Caco-2 (cell line): Measurements from ENCODE around the gene FNDC11. TPM values are rescaled to one million over a fixed set of nuclear protein-coding genes. Genes with fewer than 3 reads are reported as not detected.
A peak's percentile ranks its signal among the peaks of the same experiment; 100 is the strongest.
"Not testable (repeated sequence)": the region's sequence is repeated elsewhere in the genome, so short reads cannot be mapped to it uniquely, and the experiment has no call there.

Source experiments
- BruUV-seq: library from RNA; stranded (reverse); fragments of 400-500 nt; replicated peaks from 2 replicates; lab custom pipeline; 2021; lab: Mats Ljungman, UMichigan
- CTCF ChIA-PET: fragments of 300-600 bp; sonication (Branson Sonifier 250); formaldehyde crosslinking; loops from one replicate; lab custom pipeline; 2022; ENCODE audit warnings: antibody characterized with exemption; lab: Charles Lee
- POLR2A ChIA-PET: fragments of 300-600 bp; sonication (Branson Sonifier 250); formaldehyde crosslinking; loops from one replicate; lab custom pipeline; 2022; ENCODE audit warnings: antibody characterized with exemption; lab: Charles Lee
- DNase-seq, 2 experiments: peaks; one replicate each; pipeline versions ENCODE4 v3.0.0 to v3.0.0-alpha.2; 2020 to 2022
- H3K27me3 ChIP-seq: replicated peaks from 2 replicates; pipeline ENCODE4 v1.6.0; 2011; ENCODE audit warnings: low read length; ENCODE audit not compliant: control insufficient read depth, insufficient read depth
- H3K36me3 ChIP-seq: 2 replicates; pipeline ENCODE4 v1.5.1; 2011; ENCODE audit warnings: low read length; ENCODE audit not compliant: control insufficient read depth, insufficient read depth
- H3K4me1 ChIP-seq: fragments of 250-450 bp; sonication (Bioruptor Pico); 2 replicates; pipeline ENCODE4 v1.5.1; 2020; ENCODE audit warnings: mild to moderate bottlenecking
- H3K4me3 ChIP-seq: 2 replicates; pipeline ENCODE4 v1.5.1; 2011; ENCODE audit warnings: low read depth, mild to moderate bottlenecking, control low read depth, low read length
- H3K9me3 ChIP-seq: fragments of 250-450 bp; sonication (Bioruptor Pico); 2 replicates; pipeline ENCODE4 v1.5.1; 2020; ENCODE audit warnings: mild to moderate bottlenecking, moderate library complexity
- H3K27ac Mint-ChIP-seq: one replicate; pipeline ENCODE4 v1.8.0; 2022; ENCODE audit warnings: mixed read lengths; ENCODE audit not compliant: unreplicated experiment
- H3K27me3 Mint-ChIP-seq: one replicate; pipeline ENCODE4 v1.8.0; 2022; ENCODE audit warnings: mixed read lengths; ENCODE audit not compliant: insufficient read depth, unreplicated experiment
- H3K36me3 Mint-ChIP-seq: one replicate; pipeline ENCODE4 v1.8.0; 2022; ENCODE audit warnings: mild to moderate bottlenecking, mixed read lengths; ENCODE audit not compliant: insufficient read depth, unreplicated experiment
- H3K4me1 Mint-ChIP-seq: one replicate; pipeline ENCODE4 v1.8.0; 2022; ENCODE audit warnings: low read depth, mixed read lengths; ENCODE audit not compliant: unreplicated experiment
- H3K4me3 Mint-ChIP-seq: one replicate; pipeline ENCODE4 v1.8.0; 2022; ENCODE audit warnings: mild to moderate bottlenecking, moderate library complexity, mixed read lengths; ENCODE audit not compliant: unreplicated experiment
- H3K9me3 Mint-ChIP-seq: one replicate; pipeline ENCODE4 v1.8.0; 2022; ENCODE audit warnings: mixed read lengths; ENCODE audit not compliant: unreplicated experiment
- CTCF ChIP-seq, 2 experiments: fragments of 200-600 bp in 1 of 2; IDR thresholded peaks; 1 replicate in 1 of 2; 2 replicates in 1 of 2; pipeline versions ENCODE4 v1.5.1 to v1.8.0; 2011 to 2022; ENCODE audit warnings: antibody characterized with exemption in 1 of 2, control low read depth in 1 of 2, inconsistent platforms in 1 of 2, low read depth in 1 of 2, low read length in 1 of 2, mild to moderate bottlenecking in 1 of 2, moderate library complexity in 1 of 2; ENCODE audit not compliant: insufficient read depth in 1 of 2, severe bottlenecking in 1 of 2, unreplicated experiment in 1 of 2
- intact Hi-C: fragments of 100-400 bp; cut with micrococcal nuclease; formaldehyde crosslinking; loops from one replicate; pipeline ENCODE4 v1.10.0; 2022; ENCODE audit not compliant: unreplicated experiment
- total RNA-seq: library from RNA; stranded (reverse); gene quantifications from 2 replicates; pipeline ENCODE4 v1.2.3, GENCODE V29; 2022

The FNDC11 gene
- total RNA-seq, 1 experiment from 2014 or later = not detected

- Mint-ChIP-seq H3K9me3 (no peaks in the 10 kb centered on the region), H3K4me1 (no peaks in the 10 kb centered on the region), H3K27me3 (no peaks in the 10 kb centered on the region), H3K27ac (peak overlapping the region; percentile 14), H3K36me3 (peaks cover 27% of the 10 kb centered on the region), H3K4me3 (no peak overlapping the region)
- Histone ChIP-seq H3K4me1 (no peaks in the 10 kb centered on the region), H3K27me3 (no peaks in the 10 kb centered on the region), H3K36me3 (0 out of 2 replicates have a peak, but pooled peaks cover 1% of the 10 kb centered on the region), H3K9me3 (no peaks in the 10 kb centered on the region), H3K4me3 (no peak overlapping the region)
- POLR2A ChIA-PET = interaction anchor here (0.5 kb wide), 1 partner anchor 45 kb away, joined by 3 read pairs; no protein-coding TSS in a partner anchor
- no TSS peak for BruUV-seq
- intact Hi-C loops = no loop called here
- no peak for DNase-seq
- no peak for TF ChIP-seq CTCF (IDR thresholded peaks at IDR 0.05; ENCODE audit: insufficient read depth in 1 of 2, low read depth in 1 of 2, low read length in 1 of 2, severe bottlenecking in 1 of 2, unreplicated experiment in 1 of 2)
- CTCF ChIA-PET = interaction anchor here (0.6 kb wide), 1 partner anchor 385 kb away, joined by 3 read pairs; no protein-coding TSS in a partner anchor
Observed at GRCh38 chr20:63599396-63600050, 45.6 kb downstream of the FNDC11 start.

- H3K4me1 ChIP-seq, H3K27ac Mint-ChIP-seq, H3K4me3 ChIP-seq, H3K9me3 ChIP-seq, DNase-seq, H3K9me3 Mint-ChIP-seq, H3K27me3 ChIP-seq, intact Hi-C loops, H3K36me3 ChIP-seq, H3K4me3 Mint-ChIP-seq, H3K4me1 Mint-ChIP-seq, CTCF ChIA-PET, H3K27me3 Mint-ChIP-seq, BruUV-seq: not testable (repeated sequence)
- POLR2A ChIA-PET = interaction anchor here (0.5 kb wide), 1 partner anchor 381 kb away, joined by 4 read pairs; no protein-coding TSS in a partner anchor
- H3K36me3 Mint-ChIP-seq = peaks cover 30% of the 10 kb centered on the region
Observed at GRCh38 chr20:63601679-63602078, 47.7 kb downstream of the FNDC11 start.

GRCh38 chr20:63602321-63602720, 48.4 kb downstream of the FNDC11 start:
- Histone ChIP-seq H3K36me3 (0 out of 2 replicates have a peak, but pooled peaks cover 1% of the 10 kb centered on the region), H3K4me3 (no peak overlapping the region), H3K9me3 (no peaks in the 10 kb centered on the region), H3K27me3 (no peaks in the 10 kb centered on the region), H3K4me1 (no peaks in the 10 kb centered on the region)
- H3K27ac Mint-ChIP-seq = no peak overlapping the region
- BruUV-seq = no TSS peak
- DNase-seq = no peak
- H3K4me1 Mint-ChIP-seq = no peaks in the 10 kb centered on the region
- H3K27me3 Mint-ChIP-seq = no peaks in the 10 kb centered on the region
- intact Hi-C loops = no loop called here
- POLR2A ChIA-PET = no interaction called here
- CTCF ChIA-PET = interaction anchor here (1.0 kb wide), 1 partner anchor 13 kb away, joined by 3 read pairs; no protein-coding TSS in a partner anchor
- no peaks in the 10 kb centered on the region for H3K9me3 Mint-ChIP-seq
- TF ChIP-seq CTCF (IDR thresholded peaks at IDR 0.05; ENCODE audit: insufficient read depth in 1 of 2, low read depth in 1 of 2, low read length in 1 of 2, severe bottlenecking in 1 of 2, unreplicated experiment in 1 of 2) = no peak
- peaks cover 30% of the 10 kb centered on the region for H3K36me3 Mint-ChIP-seq
- no peak overlapping the region for H3K4me3 Mint-ChIP-seq

Other genes with a start within 250 kb of the FNDC11 start
- 0.11 and 0.65 TPM in 2 replicates for gene CHRNA4, start 192.8 kb upstream of the FNDC11 start, total RNA-seq
- gene KCNQ2, start 81.5 kb upstream of the FNDC11 start, total RNA-seq = 0.25 and 0.46 TPM in 2 replicates
- gene EEF1A2, start 55.1 kb upstream of the FNDC11 start, total RNA-seq = 25.2 and 32.0 TPM in 2 replicates
- gene PPDPF, start 33.4 kb upstream of the FNDC11 start, total RNA-seq = 511 and 634 TPM in 2 replicates
- 0.42 and 0.64 TPM in 2 replicates for gene PTK6, start 16.8 kb upstream of the FNDC11 start, total RNA-seq
- gene SRMS, start 6.4 kb upstream of the FNDC11 start, total RNA-seq = not detected in 2 replicates
- gene HELZ2, start 20.1 kb downstream of the FNDC11 start, total RNA-seq = 35.2 and 36.5 TPM in 2 replicates
- gene GMEB2, start 72.9 kb downstream of the FNDC11 start, total RNA-seq = 20.6 and 21.5 TPM in 2 replicates
- gene STMN3, start 99.3 kb downstream of the FNDC11 start, total RNA-seq = 27.4 and 27.9 TPM in 2 replicates
- gene RTEL1, start 104.2 kb downstream of the FNDC11 start, total RNA-seq = 51.1 and 61.6 TPM in 2 replicates
- not detected in 2 replicates for gene TNFRSF6B, start 142.5 kb downstream of the FNDC11 start, total RNA-seq
- gene ARFRP1, start 153.8 kb downstream of the FNDC11 start, total RNA-seq = 119 and 126 TPM in 2 replicates
- 69.3 and 74.7 TPM in 2 replicates for gene ZGPAT, start 153.9 kb downstream of the FNDC11 start, total RNA-seq
- gene LIME1, start 182.5 kb downstream of the FNDC11 start, total RNA-seq = 18.8 and 23.5 TPM in 2 replicates
- 211 and 234 TPM in 2 replicates for gene SLC2A4RG, start 185.6 kb downstream of the FNDC11 start, total RNA-seq